Stimulated activated CD8-positive, alpha-beta memory T cell treated with anti-CD3 and anti-CD28 coated beads, Interleukin-4, amount 100 ng/mL, for 24 hours (primary cell): ENCODE results near the gene FKRP.

Experiments used
- DNase-seq: peaks from one replicate; pipeline ENCODE4 v3.0.0-alpha.2; 2020; ENCODE audit warnings: low read depth

The FKRP gene

DNA sequence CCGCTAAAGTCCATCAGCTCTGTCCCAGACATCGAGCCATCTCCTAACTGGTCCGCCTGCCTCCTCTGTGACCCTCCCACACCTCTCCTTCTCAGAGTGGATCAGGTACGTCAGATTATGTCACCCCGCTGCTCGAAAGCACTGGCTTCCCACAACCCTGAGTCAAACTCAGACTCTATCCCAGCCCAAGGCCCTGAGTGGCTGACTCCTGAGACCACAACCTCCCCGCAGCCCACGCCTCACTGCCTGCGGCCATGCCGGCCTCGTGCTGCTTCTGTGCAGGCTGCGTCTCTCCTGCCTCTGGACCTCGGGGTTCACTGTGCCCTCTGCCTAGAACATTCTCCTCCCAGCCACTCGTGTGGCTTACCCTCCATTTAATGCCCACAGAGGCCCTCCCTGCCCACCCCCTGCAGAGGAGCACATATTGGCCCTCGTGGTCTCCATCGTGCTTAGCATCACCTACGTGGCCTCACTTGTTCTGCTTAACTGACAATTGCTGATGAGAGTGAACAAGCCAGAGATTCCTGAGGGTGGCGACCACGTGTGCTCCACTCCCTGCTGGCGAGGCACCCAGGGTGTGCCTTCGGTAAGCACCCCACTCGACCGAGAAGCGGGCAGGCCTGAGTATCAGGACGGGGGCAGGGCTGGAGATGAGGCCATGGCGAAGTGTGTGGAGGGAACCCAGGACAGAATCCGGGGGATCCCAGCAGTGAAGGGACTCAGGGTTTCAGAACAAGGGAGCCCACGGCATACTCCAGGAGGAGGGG, 13.5 kb upstream of the FKRP start:
- no peak for DNase-seq

DNA sequence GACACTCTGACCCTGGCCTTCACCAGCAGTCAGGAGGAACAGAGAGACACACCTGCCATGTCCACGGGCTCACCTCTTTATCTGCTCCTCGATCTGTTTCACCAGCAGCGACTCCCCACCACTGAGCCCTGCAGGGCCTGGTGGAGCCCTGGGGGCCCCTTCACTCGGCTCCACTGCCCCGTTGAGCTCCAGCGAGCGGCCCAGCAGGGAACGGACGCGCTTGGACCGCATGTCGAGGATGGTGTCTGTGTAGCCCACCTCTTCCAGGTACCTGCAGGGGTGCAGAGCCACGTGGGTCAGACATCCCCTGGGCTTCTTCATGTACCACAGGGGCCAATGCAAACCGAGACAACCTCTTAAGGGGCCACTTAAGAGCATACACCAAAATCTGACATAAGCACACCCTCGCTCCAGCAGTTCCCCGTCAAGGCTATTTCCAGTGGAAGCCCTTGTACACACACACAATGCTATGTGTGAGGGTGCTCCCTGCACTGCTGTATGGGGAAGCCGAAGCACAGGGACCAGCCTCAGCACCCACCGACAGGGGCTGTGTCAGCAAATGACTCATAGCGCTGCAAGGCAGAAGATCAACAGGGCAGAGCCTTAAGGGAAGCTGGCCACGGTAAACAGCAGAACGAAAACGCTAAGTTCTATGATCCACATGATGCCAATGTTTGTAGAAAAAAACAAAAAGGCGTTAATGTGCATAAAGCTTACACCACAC, 12.7 kb upstream of the FKRP start:
- DNase-seq = no peak

GRCh38 chr19:46733690-46734292, 12.1 kb upstream of the FKRP start:
- DNase-seq = no peak

GRCh38 chr19:46736531-46737297, 9.1 kb upstream of the FKRP start:
- DNase-seq = no peak

DNA sequence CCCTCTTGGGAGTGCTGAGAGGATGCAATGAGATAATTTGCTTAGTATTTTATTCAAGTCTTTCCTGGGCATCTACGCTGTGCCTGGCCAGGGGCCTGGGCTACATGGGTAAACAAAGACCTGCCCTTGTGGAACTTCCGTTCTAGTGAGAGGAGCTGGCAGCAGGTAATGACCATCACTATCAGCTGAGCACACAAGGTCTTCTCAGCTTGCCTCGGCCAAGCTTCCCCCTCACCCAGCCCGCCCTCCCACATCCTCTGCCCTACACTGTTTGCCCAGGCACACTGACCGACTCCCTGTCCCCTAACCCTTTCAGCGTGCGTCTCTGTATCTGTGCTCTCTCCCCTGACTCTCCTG, 8.6 kb upstream of the FKRP start:
- no peak for DNase-seq

GRCh38 chr19:46737761-46738171, 8.1 kb upstream of the FKRP start:
- DNase-seq = no peak

- DNase-seq = no peak
Observed at GRCh38 chr19:46739290-46739771, 6.5 kb upstream of the FKRP start.

GRCh38 chr19:46741447-46741846, 4.4 kb upstream of the FKRP start:
- no peak for DNase-seq

- no peak for DNase-seq
Observed at GRCh38 chr19:46742926-46743480, 2.9 kb upstream of the FKRP start.

DNA sequence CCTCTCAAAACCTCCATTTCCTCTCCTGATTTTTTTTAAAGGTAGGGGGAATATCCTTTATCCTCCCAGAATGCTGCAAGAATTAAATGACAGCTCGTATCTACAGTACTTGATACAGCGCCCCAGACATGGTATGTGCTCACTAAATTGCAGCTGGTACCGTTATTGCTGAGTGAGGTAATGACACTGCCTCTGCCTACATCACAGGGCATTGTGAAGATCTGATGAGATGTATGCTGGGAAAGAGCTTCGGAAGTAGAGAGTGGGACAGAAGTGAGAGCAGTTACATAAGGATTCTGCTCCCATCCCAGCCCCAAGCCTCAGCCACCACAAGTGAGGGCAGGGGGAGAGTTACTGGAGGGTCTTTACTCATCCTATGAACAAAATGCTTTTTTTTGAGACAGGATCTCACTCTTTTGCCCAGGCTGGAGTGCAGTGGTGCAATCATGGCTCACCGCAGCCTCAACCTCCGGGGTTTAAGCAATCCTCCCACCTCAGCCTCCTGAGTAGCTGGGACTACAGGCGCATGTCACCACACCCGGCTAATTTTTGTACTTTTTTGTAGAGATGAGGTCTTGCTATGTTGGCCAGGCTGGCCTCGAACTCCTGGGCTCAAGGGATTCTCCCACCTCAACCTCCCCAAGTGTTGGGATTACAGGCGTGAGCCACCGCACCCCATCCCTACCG, 1.7 kb upstream of the FKRP start:
- DNase-seq = no peak

DNA sequence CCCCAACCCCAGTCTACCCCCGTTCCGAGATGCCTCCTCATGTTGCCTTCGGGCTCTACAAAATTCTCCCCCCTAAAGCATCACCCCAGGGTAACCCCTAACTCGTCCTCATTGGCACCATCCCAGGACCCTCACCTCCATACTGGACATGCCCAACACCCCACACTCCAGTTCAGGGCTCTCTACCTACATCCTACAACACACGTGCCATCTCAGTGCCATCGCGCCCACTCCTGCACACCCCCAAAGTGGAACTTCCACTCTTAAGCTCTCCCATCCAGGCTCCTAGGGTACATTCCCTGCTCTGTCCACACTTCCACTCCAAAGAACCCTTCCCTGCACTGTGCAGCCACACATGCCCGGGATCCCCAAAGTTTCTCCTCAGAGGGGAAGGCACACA, 827 bp upstream of the FKRP start:
- no peak for DNase-seq

GRCh38 chr19:46746281-46747057, 612 bp downstream of the FKRP start, which contains the start of gene STRN4:
Gene STRN4, minus strand, starts transcription at chr19:46746450. Its CDS starts 20 bp downstream, at chr19:46746430.
- DNase-seq = peak; percentile 43

GRCh38 chr19:46748325-46749109, 2.7 kb downstream of the FKRP start:
- peak; percentile 63 for DNase-seq

GRCh38 chr19:46753420-46754155, 7.7 kb downstream of the FKRP start:
- peak; percentile 39 for DNase-seq

DNA sequence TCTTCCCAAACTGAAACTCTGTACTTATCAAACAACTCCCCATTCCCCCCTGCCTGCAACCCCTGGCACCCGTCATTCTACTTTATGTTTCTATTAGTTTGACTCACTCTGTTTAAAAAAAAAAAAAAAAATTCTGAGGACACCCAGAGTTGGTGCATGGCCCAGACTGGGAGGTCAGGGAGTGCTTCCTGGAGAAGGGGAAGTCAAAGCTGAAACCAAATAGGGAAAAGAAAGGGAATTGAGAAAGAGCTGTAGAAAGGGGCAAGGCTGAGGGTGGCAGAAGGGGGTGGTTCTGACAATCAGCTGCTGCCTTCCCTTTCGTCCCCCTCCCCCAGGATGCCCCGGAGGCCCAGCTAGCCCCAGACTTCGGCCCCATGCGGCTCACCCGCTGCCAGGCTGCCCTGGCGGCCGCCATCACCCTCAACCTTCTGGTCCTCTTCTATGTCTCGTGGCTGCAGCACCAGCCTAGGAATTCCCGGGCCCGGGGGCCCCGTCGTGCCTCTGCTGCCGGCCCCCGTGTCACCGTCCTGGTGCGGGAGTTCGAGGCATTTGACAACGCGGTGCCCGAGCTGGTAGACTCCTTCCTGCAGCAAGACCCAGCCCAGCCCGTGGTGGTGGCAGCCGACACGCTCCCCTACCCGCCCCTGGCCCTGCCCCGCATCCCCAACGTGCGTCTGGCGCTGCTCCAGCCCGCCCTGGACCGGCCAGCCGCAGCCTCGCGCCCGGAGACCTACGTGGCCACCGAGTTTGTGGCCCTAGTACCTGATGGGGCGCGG, 9.4 kb downstream of the FKRP start:
- DNase-seq = no peak

- DNase-seq = no peak
Observed at GRCh38 chr19:46755853-46756543, 10.1 kb downstream of the FKRP start.

GRCh38 chr19:46756544-46756888, 10.7 kb downstream of the FKRP start:
- no peak for DNase-seq

GRCh38 chr19:46759206-46759605, 13.3 kb downstream of the FKRP start:
- DNase-seq = no peak
